D341Med (cell line): ENCODE data around the gene SERPIND1.

ENCODE experiments used
- DNase-seq: peaks from one replicate; pipeline ENCODE4 v3.0.0; 2012; ENCODE audit warnings: low spot score

The SERPIND1 gene

DNA sequence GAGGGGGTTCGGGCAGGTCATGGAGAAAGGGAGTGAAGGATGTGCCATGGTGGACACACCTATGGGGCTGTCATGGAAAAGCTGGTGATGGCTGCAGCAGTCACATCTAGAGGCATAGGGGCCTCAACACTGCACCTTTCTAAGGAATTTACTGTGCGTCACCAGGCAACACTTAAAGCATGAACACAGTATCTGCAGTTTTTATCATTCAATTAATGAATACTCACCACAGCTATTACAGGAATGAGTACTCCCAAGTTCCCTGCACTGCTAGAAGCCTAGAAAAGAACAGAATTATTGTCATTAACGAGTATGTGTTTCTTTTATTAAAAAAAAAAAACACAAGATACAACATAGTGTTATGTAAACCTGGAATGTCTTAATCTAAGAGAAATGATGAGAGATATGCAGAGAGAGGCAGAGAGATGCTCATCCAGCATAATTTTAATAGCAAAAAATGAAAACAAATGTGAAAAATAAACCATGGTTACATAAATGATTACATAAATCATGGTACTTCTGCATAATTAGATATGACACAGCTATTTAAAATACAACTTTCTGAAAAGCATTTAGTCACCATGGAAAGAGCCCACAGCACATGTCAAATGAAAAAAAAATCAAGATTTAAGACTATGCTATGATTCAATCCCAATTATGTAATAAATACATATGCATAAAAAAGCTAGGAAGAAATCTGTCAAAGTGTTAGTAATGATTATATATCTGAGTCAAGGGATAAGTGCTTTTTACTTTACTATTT lies 19.2 kb downstream of the SERPIND1 start:
- DNase-seq: no peak

GRCh38 chr22:20793748-20794649 lies 20.1 kb downstream of the SERPIND1 start:
- no peak for DNase-seq

DNA sequence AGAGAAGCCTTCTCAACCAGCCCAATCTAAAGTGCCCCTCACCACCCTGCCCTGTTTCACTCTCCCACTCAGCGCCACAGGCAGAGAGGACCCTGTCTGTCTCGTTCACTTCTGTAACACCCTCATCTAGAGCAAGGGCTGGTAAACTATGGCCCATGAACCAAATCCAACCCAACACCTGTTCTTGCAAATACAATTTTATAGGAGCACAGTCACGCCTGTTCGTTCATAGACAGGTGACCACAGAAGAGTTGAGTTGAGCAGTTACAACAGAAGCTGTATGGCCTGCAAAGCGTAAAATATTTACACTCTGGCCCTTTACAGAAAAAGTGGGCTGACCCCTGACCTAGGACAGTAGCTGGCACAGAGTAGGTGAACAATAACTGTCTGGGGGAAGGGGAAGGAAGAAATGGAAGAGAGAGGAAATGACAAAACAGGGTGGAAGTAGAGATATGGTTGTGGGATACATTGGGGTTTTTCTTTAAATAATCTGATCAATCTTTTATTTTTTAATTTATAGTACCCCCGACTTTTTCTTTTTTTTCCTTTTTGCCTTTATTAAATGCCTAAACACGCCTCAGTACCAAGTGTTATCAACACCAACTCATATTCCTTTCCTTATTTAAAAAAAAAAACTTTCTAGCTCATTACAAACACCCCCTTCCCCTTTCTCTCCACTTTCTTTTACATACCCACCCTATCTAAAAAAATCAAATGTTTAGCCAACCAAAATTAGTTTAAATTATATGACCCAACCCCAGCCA lies 20.9 kb downstream of the SERPIND1 start:
- no peak for DNase-seq

GRCh38 chr22:20796731-20797130 lies 22.8 kb downstream of the SERPIND1 start:
- no peak for DNase-seq

DNA sequence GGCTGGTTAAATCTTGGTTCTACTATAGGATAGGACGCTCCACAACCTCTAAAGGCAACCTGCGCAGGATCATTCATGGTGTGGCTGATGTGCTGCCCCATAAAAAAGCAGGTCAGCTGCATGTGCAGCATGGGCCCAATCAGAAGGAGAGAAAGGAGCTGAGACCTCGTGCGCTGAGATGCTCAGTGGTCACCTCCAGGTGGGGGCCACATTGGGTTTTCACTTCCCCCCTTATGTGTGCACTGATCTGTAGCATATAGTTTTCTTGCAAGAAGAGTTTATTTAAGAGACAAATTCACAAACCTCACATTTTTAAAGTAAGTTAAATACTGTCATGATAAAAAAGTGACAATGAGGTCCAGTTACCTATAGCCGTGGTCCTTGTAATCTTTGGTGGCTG lies 24.3 kb downstream of the SERPIND1 start:
- no peak for DNase-seq

- DNase-seq: no peak
These were observed 25.1 kb downstream of the SERPIND1 start for GRCh38 chr22:20798974-20799373.

DNA sequence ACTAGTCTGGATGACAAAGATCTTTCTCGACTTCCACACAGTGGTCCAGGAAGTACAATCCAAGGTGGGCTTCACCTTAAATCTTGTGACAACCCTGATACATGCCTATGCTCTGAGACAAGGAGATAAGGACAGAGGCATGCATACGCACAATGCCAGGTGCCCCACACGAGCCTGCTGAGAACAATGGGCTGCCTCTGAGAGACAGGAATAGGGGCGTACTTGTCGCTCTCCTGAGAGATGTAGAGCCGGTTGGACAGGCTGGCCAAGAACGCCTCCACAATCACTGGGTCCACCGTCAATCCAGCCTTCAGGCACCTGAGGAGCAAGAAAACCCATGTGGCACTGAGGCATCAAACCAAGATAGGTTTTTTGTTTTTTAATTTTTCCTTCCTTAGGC lies 25.5 kb downstream of the SERPIND1 start:
- no peak for DNase-seq

GRCh38 chr22:20802452-20802851 lies 28.5 kb downstream of the SERPIND1 start:
- DNase-seq: no peak

DNA sequence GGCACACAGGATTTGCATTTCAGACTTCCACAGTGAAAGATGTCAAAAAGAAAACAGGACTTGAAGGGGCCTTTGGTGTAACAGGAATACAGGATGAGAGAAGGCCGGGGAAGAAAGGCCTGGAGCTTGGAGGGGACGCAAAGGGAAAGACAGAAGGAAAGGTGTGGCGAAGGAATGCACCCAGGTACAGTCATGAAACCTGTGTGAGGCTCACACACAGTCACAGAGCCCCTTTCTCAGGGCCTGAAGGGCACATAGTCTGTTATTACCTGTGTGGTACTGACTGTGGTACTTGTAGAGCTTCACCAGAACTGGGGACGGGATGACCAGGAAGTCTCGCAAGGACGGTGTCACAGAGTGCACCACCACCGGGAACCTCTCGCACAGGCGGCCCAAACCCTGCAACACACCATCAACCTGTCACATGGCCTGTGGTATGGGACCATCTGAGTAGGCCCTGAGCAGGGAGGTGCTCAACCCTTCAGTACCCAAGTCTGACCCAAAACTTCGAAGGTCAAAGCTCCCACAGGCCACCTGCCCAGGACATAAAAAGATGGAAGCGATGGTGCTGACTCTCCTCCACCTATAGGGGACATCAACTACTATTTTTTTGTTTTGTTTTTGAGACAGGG lies 29.1 kb downstream of the SERPIND1 start:
- no peak for DNase-seq

GRCh38 chr22:20803696-20804324 lies 29.9 kb downstream of the SERPIND1 start:
- DNase-seq: peak; percentile 79

DNA sequence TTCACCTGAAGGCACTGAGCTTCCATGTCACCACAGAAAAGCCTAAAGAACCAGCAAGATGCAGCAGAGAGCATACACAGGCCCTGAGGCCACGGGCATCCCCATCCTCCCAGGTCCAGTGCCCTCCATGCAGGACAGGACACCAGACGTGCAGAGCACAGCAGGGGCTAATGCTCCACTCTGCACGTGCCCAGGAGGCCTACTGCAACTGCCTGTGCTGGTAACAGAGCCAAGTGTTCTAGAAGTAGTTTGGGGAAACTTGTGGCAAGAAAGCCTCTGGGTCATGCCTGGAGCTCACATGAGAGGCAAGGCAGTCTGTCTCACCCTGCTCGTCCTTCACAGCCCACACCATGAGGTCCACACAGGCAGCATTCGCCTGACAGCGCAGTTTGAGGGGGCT lies 30.7 kb downstream of the SERPIND1 start:
- DNase-seq: no peak

GRCh38 chr22:20805972-20806471 lies 32.1 kb downstream of the SERPIND1 start:
- DNase-seq: no peak

GRCh38 chr22:20807315-20807752 lies 33.4 kb downstream of the SERPIND1 start:
- DNase-seq: no peak

DNA sequence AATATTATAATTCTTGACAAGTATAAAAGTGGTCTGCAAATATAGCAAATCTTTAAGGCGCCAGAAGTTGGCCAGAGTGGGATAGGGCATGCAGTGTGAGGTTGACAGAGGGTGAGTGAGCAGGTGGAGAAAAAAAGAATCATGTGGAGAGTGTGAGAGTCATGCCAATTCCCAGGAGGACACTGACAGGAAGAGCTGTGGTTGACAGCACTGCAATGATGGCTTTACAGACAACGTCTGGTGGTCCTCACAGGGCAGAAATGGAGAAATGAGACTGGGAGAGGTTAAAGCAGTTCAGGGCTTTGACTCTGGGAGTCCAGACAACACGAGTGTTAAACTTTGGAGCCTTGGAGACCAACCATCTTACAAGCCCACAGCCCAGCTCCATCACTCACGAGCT lies 34.9 kb downstream of the SERPIND1 start:
- no peak for DNase-seq

GRCh38 chr22:20809538-20810185 lies 35.7 kb downstream of the SERPIND1 start:
- DNase-seq: no peak

- DNase-seq: no peak
These were observed 36.7 kb downstream of the SERPIND1 start for GRCh38 chr22:20810645-20811044.

DNA sequence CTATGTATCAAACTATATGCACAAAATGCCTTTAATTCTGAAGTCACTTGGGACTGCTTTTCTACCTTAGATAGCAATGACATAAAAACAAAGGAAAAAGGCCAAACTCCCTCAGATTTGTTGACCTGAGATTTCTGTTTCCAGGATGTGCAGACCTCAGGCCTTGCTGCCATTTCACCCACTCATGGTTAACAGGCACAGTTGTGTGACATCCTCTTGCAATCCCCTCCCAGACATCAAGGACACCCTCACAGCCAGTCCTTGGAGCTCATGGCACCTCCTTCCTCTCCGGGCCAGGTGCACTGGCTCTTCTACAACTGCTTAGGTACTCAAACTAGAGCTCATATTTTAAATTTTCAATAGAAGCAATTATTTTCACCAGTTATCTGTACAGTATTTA lies 37.3 kb downstream of the SERPIND1 start:
- no peak for DNase-seq

GRCh38 chr22:20811971-20812660 lies 38.2 kb downstream of the SERPIND1 start:
- DNase-seq: no peak

- no peak for DNase-seq
These were observed 39.1 kb downstream of the SERPIND1 start for GRCh38 chr22:20813056-20813455.

GRCh38 chr22:20814221-20814808 lies 40.4 kb downstream of the SERPIND1 start:
- DNase-seq: no peak
